ENCODE results near the gene KIF18B.

The KIF18B gene

DNA sequence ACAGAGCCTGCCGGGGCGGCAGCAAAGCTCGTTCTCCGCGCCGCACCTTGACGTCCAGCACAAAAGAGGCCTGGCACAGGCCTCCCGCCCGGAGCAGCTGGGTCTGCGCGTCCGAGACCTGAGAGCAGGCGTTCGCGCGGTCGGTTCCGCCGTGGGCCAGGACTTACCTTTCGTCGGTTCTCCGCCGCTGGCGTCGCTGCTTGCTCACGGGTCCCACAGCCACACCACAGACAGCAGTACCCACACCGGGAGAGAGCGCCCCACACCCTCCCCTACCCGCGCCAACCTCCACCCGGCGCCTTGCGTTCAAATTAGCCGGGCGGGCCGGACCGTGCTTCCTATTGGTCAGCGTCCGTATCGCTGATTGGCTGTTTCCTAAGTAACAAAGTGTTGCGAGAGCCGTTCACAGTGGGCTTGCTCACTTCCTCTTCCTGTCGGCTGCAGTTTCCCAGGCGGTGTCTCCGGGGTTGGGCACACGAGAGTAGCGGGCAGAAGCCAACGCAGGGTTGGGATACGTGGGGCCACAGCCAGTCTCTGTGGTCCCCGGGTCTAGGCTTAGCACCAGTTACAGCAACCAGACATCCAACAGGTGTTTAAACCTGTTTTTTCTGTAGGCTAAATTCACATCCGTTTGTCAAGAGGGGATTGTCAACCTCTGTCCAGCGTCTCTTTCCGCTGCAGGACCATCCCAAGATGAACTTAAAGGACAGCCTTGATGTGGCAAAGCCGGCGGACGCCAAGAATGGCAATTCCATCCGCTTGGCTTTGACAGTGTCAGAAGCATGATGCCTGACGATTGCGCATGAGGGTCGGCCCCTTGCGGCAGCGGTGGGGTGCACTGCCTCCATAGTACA lies at the start of gene KIF18B:
Gene KIF18B (minus strand): TSS at position 313 of the 854 bp plus-strand sequence. CDS start 11,429 bp downstream, outside the sequence.
- peak; percentile 94 for DNase-seq

DNA sequence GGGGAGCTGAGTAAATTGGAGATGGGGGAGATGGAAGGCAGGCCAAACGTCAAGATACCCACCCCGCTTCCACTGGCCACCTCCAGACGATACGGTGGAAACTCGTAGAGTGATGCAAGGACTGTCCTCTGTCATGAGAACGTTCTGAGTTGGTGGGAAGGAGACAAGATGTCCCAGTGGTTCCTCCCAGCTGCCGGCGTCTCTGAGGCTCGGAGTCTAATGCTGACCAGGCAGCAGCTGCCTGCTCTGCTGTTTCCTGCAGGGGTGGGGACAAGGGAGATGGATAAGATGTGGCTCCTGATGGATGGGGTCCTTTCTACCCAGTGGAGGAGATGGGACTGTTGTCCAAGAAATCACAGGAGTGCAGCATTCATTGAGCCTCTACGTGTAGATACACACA lies 48.7 kb upstream of the KIF18B start:
- DNase-seq, result no peak

DNA sequence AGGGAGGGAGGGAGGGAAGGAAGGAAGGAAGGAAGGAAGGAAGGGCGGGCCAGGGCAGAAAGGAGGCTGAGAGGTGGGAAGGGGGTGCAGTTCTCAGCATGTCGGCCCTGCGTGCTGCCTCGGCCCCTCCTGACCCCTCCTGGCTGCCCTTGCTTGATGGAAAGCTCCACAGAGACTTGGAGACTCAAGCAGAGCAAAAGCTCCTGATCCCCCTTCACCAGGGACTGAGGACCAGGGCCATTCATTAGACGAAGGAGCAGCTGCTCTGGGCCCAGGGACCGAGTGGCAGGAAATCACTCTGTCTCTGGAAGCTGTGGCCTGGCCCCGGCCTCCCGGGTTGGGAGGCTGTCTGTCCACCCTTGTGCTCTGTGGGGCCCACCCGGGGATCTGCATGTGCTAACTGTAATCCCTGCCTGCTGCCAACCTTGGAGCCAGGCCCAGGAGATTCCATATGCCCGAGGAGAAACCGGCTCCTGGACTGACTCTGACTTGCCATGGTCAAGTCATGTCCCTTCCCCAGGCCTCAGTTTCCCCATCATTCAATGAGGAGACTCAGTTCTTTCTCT lies 47.9 kb upstream of the KIF18B start:
- DNase-seq, result no peak

DNA sequence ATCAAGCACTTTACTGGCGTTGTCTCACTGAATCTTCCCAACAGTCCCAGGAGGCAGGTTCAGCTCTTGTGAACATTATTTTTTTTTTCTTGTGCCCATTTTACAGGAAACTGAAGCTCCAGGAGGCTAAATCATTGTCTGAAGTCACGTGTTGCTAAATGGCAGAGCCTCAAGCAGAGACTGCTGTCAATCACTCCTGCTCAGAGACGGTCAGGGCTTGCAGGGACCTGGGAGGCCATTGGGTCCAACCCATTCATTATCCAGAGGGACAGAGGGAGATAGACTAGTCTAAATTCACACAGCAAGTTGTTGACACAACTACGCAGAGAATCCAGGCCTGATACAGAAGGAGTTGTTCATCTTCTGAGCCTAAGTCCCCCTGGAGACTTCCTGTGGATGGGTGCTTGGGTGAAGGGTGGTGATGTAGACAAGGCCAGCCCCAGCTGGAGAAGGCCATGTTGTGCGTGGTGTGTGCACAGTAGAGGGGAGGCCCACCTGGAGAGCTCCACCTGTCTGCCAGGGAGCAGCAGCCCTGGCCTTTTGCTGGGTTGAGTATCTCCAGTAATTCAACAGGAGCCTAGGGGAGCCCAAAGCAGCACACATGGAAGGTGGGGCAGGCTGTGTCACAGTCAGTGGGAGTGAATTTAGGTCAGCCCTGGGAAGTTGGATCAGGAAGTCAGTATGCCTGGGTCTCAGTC lies 44.8 kb upstream of the KIF18B start:
- DNase-seq, result no peak

DNA sequence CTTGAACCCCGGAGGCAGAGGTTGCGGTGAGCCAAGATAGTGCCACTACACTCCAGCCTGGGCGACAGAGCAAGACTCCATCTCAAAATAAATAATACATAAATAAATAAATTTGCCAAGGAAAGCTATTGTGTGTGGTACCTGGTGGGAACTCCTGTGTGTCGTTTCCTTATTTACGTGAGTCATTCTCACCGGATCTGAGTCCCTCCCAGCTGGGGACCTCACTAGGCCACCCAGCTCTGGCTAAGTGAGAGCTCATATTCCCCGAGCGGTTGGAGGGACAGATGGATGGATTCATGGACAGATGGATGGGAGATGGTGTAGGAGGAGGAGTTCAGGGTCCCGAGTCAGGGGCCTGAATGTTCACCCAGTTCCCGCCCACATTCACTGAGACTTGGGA lies 43.4 kb upstream of the KIF18B start:
- no peak for DNase-seq

DNA sequence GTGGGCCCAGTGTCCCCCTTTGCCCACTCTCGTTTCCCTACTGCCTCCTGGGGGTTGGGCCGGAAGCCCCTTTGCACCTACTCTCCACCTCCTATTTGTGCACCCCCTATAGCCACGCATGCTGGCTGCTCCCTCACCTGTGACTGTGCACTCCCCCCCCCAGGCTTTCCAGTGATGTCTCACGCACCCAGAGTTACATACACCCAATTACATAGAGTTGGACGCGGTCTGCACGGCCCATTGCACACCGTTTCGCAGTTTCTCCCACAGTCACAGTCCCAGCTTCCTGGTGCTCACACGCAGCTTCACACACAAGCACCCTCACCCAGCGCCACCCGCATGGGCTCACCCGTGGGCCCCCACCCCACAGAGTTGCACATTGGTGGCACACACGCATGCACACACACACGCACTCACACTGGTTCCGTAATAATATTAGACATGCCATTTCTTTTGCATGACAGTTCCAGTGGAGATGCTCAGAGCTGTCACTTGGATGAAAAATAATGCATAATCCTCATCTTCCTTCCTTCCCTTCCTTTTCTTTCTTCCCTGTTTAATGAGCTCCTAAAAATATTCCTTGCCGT lies 42.1 kb upstream of the KIF18B start:
- no peak for DNase-seq

DNA sequence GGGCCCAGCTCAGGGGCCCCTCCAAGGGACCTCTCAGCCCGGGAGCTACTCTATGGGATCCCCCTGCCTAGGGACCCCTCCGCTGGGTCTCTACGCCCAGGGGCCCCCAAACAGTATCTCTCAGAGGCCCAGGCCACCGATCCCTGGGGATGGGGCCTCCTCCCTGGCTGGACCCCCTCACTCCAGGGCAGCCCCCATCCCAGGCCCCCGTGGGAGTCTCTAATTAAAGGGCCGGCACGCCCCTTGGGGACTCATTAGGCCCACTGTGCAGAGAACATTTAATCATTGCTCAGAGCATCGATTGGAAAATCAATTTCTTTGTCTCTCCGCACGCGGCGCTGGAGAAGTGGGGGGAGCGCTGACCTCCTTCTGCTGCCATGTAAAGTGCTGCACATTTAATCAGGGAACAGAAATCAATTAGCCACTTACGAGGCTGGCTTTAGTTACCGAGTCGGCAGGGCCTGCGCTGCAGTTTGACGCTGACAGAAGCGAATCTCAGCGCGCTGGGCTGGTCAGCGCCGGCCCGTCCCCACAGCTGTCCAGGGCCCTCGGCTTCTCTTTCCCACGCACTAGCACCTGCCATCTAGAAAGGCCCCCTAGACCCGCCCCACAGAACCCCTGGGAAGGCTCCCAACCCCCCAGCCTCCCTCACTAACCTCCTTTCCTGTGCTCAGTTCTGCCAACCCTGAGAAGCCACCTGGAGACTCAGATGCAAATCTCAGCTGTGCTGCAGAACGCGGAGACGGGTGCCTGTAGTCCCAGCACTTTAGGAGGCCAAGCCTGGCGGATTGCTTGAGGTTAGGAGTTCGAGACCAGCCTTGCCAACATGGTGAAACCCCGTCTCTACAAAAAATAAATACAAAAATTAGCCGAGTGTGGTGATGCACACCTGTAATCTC lies 40.7 kb upstream of the KIF18B start:
- DNase-seq, result no peak

DNA sequence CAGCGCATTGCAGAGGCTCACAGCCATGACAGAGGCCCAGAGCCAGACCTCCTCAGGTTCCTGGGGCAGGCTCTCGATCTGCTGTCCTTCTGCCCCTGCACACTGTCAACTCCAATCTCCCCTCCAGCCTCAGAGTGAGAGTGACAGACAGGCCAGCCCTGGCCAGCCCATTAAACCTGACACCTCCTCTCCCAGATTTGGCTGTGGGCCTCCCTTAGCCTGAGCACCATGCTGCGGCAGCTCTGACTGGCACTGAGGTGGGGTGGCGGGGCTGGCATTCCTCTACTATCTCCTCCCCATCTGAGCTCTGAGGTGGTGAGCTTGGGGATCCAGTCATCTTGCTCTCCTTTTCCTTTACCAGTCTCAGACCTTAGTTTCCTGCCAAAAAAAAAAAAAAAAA lies 36.0 kb upstream of the KIF18B start:
- DNase-seq, result no peak

DNA sequence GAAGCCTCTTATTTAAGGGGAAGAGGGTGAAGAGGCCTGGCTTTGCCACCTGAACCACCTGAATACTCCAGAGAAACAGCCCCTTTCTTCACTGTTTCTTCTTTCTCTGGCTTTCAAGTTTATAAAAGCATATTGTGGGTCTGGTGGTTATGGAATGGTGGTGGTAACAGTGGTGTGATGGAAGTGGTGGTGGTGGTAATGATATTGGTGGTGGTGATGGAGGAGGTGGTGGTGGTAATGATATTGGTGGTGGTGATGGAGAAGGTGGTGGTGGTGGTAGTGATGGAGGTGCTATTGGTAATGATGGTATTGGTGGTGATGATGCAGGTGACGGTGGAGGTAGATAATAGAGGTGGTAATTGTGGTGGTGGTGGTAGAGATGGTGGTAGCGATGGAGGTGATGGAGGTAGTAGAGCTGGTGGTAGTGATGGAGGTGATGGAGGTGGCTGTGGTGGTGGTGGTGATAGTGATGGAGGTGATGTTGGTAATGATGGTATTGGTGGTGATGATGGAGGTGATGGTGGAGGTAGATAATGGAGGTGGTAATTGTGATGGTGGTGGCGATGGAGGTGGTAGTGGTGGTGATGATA lies 34.6 kb upstream of the KIF18B start:
- DNase-seq, result no peak

DNA sequence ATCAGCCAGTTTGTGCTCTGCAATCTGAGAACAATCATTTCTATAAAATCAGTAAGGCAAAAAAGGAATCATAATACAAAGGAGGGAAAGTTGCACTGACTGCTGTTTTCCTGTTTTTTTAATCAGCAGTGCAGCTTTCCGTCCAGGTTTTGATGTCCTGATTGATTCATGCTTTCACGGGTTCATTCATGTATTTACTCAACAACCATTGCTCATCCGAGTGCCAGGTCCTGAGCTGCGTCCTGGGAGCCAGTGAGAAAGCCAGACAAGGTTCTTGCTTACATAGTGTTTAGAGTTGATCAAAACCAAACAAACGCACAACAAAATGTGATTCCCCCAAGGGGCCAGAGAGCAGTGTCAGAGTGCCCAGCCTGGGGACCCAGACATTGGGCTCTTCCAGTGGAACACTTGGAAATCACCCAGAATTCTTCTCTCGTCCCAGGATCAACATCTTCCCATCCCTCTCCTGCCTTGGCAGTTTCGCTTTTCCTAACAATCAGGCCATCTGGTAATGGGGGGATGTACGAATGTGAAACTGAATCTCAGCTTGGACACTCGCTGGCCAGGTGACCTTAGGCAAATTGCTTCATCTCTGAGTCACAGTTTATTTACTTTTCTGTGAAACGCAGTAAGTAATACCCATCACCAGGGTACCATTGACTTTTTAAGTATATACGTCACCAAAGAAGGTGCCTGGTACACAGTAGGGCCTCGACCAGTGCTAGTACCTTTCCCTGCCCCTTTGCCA lies 33.8 kb upstream of the KIF18B start:
- DNase-seq, result no peak

DNA sequence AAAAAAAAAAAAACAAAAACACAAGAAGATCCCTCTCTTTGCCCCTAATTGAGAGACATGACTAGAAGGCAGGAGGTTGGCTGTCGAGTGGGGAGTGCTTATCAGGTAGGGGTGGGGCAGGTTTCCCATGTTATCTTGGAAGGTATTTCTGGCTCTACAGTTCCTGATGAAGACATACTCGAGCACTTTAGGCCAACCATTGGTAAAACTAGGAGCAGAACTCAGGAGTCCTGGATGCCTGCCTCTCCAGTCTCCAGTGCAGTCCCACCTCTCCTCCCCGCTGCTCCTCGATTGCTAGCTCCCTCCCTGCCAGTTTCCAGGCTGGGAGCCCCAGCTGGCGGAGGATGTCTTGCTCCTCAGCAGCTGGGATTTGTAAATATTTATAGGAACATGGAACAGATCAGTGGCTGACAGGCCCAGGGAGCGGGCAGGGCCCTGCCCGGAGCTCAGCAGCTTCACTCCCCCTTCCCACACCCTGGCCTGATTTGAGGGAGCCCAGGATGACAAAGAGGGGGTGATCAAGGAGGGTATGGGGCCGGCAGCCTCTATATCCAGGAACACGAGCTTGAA lies 31.9 kb upstream of the KIF18B start:
- DNase-seq, result no peak

DNA sequence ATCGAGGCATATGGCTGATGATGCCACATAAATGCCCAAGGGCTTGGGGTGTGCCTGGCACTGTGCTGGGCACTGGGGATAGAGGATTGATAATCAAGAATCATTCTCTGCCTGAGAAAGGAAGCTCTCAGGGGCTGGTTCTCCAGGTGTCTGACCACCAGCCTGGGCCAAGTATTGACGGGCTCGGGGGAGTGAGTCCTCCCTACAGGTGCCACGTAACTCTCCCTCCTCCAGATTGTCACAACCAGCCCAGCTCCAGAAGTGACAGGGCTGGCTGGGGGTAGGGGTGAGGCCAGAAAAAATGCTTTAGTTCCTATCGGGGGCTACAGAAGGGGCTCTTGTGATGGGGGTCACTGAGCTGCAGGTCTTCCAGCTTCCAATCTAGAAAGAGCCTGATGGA lies 31.2 kb upstream of the KIF18B start:
- DNase-seq, result no peak

DNA sequence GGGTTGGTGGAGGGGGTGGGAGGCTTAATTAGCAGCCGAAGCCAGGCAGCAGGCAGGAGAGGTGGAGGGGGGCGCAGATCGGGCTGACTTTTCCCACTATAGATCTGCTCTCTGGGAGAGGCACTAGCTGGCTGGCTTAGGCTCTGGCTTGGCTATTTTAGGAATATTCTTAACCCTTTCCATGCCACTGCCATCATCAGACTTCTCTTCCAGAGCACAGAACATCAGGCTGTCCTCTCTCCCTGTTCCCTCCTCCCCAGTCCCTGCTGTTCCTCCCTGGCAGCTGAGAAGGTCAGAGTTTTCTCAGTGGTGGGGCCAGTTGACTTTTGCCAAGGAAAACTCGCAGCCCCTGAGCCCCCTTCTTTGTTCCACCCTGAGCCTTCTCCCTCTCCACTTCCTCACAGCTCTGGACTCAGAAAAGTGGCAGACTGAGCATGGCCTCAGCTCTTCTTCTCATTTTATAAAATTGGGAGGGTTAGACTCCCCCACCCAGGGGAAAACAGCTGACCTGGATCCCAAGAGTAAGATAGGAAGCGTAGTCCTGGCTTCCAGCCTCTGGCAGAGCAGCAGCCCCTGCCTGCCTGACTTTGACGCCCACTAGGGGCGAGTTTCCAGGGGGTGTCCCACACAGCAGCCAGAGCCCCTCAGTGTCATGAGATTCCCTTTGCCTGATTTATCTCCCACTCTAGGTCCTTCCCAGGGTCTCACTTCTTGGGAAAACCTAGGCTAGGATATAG lies 30.4 kb upstream of the KIF18B start:
- DNase-seq, result no peak

DNA sequence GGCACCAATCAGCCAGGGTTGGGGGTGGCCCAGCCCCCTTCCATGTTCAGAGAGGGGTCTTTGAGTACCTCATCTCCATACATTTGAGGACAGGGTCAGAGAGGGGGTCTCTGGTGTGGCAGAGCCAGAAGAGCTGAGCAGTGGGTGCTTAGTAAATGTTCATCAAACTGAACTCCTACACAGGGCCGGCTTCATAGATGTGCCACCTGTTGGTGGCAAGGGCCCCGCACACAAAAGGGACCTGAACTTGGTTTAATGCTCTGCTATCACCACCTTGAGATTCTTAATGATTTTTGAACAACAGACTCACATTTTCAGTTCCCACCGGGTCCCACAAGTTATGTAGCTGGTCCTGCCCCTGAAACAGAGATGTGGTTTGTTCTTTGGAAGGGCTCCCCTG lies 29.5 kb upstream of the KIF18B start:
- DNase-seq, result no peak

DNA sequence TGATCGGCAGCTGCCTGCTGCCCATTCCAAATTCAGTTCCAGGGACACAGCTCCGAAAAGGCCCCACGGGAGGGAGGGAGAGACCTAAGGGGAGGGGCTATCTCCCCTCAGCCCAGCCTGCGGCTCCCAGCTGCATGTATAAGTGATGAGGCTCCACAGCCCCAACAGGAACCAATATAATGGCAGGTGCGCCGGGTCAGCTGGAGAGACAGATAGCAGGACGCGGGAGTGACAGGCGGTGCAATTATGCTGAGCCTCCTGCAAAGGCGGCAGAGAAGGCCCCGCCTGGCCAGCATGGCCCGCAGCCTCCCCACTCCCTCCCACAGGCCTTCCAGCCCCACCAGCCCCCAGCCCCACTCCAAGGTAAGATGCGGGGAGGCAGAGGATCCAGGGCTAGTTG lies 28.6 kb upstream of the KIF18B start:
- no peak for DNase-seq

DNA sequence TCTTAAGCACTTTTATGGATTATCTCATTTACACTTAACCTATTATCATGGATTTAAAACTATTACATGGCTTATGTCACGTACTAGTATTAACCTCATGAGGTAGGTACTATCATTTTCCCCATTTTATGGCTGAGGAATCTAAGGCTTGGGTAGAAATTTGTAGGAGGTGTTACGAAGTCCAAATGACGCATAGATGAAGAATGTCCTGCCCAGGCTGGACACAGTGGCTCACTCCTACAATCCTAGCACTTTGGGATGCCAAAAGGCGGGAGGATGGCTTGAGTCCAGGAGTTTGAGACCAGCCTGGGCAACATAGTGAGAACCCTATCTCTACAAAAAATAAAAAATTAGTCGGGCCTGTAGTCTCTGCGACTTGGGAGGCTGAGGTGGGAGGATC lies 25.4 kb upstream of the KIF18B start:
- no peak for DNase-seq

DNA sequence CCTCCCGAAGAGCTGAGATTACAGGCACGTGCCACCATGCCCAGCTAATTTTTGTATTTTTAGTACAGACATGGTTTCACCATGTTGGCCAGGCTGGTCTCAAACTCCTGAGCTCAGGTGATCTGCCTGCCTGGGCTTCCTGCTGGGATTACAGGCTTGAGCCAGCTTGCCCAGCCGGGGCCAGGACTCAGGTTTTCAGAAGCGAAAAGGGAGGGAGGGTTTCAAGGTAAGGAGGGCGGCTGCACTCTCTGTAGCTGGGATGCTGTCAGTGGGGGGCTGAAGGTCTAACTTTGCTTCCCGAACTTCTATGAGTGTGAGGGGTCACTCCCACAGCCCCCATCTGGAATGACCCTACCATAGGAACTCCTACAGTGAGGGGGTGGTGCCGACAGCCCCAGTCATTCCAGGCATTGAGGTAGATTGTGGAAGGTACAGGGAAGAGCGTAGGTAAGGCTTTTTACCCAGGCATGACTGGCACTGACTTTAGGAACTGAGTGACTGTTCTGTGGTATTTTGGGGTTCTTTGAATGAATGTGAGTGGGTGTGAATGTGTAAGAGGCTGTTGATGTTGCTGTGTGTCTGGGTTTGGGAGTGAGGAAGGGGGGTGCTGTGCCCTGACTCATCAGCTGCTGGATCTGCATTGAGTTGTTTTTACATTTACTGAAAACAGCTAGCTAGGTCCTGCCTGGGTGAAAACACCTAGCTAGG lies 24.4 kb upstream of the KIF18B start:
- peak; percentile 68 for DNase-seq

DNA sequence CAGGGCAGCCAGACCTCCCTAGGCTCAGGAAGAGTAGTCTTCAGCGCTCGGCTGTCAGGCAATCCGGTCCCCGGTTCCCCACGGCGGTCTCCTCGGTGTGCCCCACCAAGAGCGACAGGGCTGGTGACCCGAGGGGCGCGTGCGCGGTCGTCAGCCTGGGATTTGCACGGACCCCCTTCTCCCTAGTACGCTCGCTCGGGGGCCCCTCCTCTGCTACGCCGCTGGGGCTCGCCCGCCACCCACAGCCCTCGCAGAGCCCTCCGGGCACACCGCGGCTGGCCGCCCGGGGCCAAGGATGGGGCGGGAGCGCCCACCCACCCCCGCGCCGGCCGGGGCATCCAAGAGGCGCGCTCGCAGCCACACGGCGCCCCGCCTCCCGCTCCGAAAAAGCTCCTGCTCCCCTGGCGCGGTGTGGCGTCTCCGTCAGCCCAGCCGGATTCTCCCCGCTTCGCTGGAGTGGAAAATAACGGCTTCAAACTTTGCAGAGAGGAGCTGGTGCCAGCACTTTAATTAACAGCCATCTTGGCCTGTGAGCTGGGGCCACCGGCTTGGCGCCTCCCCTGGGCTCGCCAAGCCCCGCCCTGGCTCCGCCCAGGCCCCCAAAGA lies 22.7 kb upstream of the KIF18B start:
- no peak for DNase-seq

DNA sequence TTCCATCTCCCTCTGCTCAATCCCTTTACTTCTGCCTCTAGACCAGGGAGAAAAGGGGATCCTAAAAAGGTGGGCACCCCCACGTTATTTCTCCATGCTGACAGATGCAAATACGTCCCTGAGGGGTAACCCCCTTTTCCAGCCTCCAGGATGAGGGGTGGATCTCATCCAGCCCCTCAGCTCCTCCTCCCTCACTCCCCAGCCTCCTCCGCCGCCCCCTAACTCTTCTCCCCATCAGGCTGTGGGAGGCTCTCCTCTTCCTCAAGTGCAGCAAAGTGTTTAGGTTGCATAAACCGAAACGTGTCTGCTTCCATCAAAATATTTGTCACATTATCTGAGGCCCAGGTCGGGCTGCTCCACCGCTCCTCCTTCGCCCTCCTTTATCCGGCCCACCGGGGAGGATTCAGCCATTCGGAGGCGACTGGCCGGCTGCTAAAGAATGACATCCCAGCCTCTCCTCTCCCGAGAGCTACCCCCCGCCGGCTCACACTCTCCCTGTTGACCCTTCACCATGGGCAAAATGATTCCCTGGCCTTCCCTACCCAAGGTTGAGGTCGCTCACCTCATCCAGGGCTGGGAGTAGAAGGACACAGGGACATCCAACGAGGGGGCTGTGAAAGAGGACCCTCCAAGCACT lies 21.7 kb upstream of the KIF18B start:
- no peak for DNase-seq

Data from activated CD8-positive, alpha-beta memory T cell treated with anti-CD3 and anti-CD28 coated beads, Interleukin-2, amount 50 U/mL, for 48 hours (primary cell).